Large intestine (tissue), 3 donors: ENCODE results near the gene ARHGAP25. TPM values are rescaled to one million over a fixed set of nuclear protein-coding genes. Genes with fewer than 3 reads are reported as not detected.

Experiments
- DNase-seq, 2 donors: peaks; one replicate each; pipeline versions ENCODE4 v3.0.0 to v3.0.0-alpha.2; 2013
- H3K27ac ChIP-seq: one replicate; pipeline ENCODE4 v1.5.1; 2013; ENCODE audit warnings: low read length
- H3K27me3 ChIP-seq: 2 replicates; pipeline ENCODE4 v1.6.1; 2013; ENCODE audit warnings: low read length; ENCODE audit not compliant: control insufficient read depth, insufficient read depth
- H3K36me3 ChIP-seq: 2 replicates; pipeline ENCODE4 v1.6.1; 2013; ENCODE audit warnings: low read length; ENCODE audit not compliant: control insufficient read depth, insufficient read depth
- H3K4me1 ChIP-seq: one replicate; pipeline ENCODE4 v1.6.1; 2013; ENCODE audit warnings: low read length; ENCODE audit not compliant: control insufficient read depth, insufficient read depth
- H3K4me3 ChIP-seq: one replicate; pipeline ENCODE4 v1.5.1; 2013; ENCODE audit warnings: low read length
- H3K9me3 ChIP-seq: one replicate; pipeline ENCODE4 v1.6.1; 2013; ENCODE audit warnings: mild to moderate bottlenecking, low read depth, low read length, moderate library complexity; ENCODE audit not compliant: control insufficient read depth
- WGBS: methylation state at CpG from one replicate; pipeline ENCODE4 v1.1.5; 2013; ENCODE audit warnings: low lambda C conversion rate; ENCODE audit not compliant: insufficient coverage; 5-methylcytosine and 5-hydroxymethylcytosine counted together
- polyA plus RNA-seq: library from polyadenylated mRNA; unstranded; fragments of 120-200 nt; gene quantifications from one replicate; pipeline ENCODE4 v1.2.1, GENCODE V29; 2013

The ARHGAP25 gene
- polyA plus RNA-seq, 1 donor, result 3.5 TPM

- Histone ChIP-seq H3K27me3 (no peaks in the 10 kb centered on the region), H3K4me1 (no peaks in the 10 kb centered on the region), H3K36me3 (no peaks in the 10 kb centered on the region), H3K4me3 (no peak overlapping the region), H3K9me3 (no peaks in the 10 kb centered on the region), H3K27ac (peak overlapping the region; percentile 11)
- WGBS, result no CpG with 5 or more reads among the region's 19 CpGs
- no peak for DNase-seq
Observed at GRCh38 chr2:68732036-68732932, 2.3 kb upstream of the ARHGAP25 start.

GRCh38 chr2:68733365-68733764 lies 1.2 kb upstream of the ARHGAP25 start:
- 100% methylated on average over 1 of the region's 4 CpGs for WGBS
- no peaks in the 10 kb centered on the region for H3K36me3 ChIP-seq
- no peak overlapping the region for H3K27ac ChIP-seq
- H3K27me3 ChIP-seq, result no peaks in the 10 kb centered on the region
- no peak for DNase-seq
- no peaks in the 10 kb centered on the region for H3K9me3 ChIP-seq
- no peaks in the 10 kb centered on the region for H3K4me1 ChIP-seq
- no peak overlapping the region for H3K4me3 ChIP-seq

DNA sequence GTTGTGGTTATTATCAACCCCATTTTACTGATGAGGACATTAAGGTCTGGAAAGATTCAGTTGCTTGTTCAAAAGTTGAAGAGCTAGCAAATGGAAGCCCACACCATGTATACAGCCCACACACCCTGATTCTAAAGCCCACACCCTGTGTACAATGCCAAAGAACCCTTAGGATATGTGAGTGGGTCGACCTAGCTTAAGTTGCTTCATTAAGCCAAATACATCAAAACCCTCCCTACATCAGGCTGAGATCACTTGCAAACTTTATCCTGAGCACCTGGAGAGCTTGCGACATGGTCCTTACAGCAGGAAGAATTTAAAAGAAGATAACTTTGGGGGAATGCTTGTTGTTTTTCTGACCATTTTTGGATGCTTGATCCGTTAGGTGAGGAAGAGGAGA lies 435 bp upstream of the ARHGAP25 start:
- Histone ChIP-seq H3K4me1 (no peaks in the 10 kb centered on the region), H3K36me3 (no peaks in the 10 kb centered on the region), H3K9me3 (no peaks in the 10 kb centered on the region), H3K4me3 (no peak overlapping the region), H3K27ac (no peak overlapping the region), H3K27me3 (no peaks in the 10 kb centered on the region)
- no CpG with 5 or more reads among the region's 3 CpGs for WGBS
- no peak for DNase-seq

DNA sequence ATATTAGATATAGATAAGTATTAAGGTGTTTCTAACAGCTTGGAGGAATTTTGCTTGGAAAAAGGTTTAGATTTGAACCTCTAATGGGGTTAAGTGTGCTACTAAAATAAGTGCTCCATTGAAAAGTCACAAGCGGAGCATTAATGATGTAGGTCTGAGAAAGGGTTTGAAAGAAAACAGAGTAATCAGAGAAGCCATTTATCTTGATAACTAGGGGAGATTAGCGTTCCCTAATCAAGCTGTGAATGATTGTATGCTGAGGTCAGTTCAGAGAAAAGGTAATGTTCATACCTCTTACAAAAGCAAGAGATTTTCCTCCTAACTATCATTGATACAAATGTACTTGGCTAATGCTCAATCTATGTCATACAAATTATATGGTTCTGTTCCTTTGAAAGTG lies 1.5 kb downstream of the ARHGAP25 start:
- no peaks in the 10 kb centered on the region for H3K27me3 ChIP-seq
- H3K36me3 ChIP-seq, result no peaks in the 10 kb centered on the region
- no peak for DNase-seq
- H3K27ac ChIP-seq, result no peak overlapping the region
- peaks cover 2% of the 10 kb centered on the region for H3K4me1 ChIP-seq
- no peaks in the 10 kb centered on the region for H3K9me3 ChIP-seq
- 20% methylated on average over 2 of the region's 2 CpGs for WGBS
- H3K4me3 ChIP-seq, result peak overlapping the region; percentile 19

DNA sequence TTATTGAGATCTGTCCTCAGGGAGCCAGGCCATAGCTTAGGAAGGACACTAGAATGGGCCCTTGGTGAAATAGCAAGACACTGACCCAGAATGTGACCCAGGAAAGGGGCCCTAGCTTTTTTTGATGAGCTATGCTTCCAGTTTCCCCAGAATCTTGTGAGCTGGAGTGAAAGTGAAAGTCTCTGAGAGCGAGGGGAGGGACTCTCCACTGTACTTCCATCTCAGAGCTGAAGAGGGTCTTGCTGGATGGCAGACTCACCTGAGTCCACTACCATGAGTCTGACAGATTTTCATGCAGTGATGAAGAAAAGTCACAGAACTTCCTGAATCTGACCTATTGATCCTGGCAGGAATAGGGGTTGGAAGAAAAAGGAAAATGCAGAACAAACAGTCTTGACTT lies 3.1 kb downstream of the ARHGAP25 start:
- peaks cover 2% of the 10 kb centered on the region for H3K4me1 ChIP-seq
- no peaks in the 10 kb centered on the region for H3K9me3 ChIP-seq
- no peak for DNase-seq
- no peaks in the 10 kb centered on the region for H3K36me3 ChIP-seq
- H3K4me3 ChIP-seq, result no peak overlapping the region
- no peak overlapping the region for H3K27ac ChIP-seq
- WGBS, result no CpG with 5 or more reads among the region's 1 CpG
- no peaks in the 10 kb centered on the region for H3K27me3 ChIP-seq

DNA sequence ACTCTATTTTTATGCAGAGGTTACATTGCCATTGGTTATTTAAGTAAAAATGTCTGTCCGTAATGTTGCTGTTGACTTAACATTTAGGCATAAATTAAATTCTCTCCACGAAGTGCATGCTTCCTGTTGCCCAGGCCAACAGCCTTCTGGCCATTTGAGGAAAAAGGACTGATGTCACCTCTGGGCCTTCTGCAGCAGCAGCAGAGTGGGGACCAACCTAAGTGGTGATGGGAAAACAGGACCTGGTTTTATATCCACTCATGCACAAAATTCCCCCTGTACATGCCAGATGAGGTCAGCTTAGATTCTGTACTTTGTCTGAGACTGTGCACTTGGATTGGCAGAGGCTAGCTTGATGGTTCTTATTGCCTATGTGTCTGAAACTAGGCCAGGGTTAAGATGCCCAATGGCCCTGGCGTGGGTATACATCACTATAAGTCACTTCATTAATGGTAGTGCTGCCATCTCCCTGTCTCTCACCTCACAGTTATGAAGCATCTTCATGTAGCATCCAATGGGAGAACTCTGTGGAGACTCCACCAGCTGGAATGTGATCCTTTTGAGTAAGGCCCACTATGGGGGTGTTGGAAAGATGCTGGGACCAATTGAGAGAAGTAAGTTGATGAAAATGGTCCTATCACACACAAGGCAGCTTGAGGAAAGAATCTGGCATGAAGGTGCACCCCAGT lies 4.4 kb downstream of the ARHGAP25 start:
- no peak overlapping the region for H3K4me3 ChIP-seq
- H3K36me3 ChIP-seq, result no peaks in the 10 kb centered on the region
- H3K9me3 ChIP-seq, result no peaks in the 10 kb centered on the region
- H3K4me1 ChIP-seq, result peaks cover 2% of the 10 kb centered on the region
- DNase-seq, result no peak
- H3K27me3 ChIP-seq, result no peaks in the 10 kb centered on the region
- WGBS, result no CpG with 5 or more reads among the region's 3 CpGs
- H3K27ac ChIP-seq, result no peak overlapping the region

GRCh38 chr2:68739595-68740399 lies 5.2 kb downstream of the ARHGAP25 start:
- no peak overlapping the region for H3K27ac ChIP-seq
- no peak overlapping the region for H3K4me3 ChIP-seq
- H3K4me1 ChIP-seq, result peaks cover 2% of the 10 kb centered on the region
- no peaks in the 10 kb centered on the region for H3K9me3 ChIP-seq
- no peak for DNase-seq
- H3K36me3 ChIP-seq, result no peaks in the 10 kb centered on the region
- H3K27me3 ChIP-seq, result no peaks in the 10 kb centered on the region
- no CpG with 5 or more reads among the region's 6 CpGs for WGBS

DNA sequence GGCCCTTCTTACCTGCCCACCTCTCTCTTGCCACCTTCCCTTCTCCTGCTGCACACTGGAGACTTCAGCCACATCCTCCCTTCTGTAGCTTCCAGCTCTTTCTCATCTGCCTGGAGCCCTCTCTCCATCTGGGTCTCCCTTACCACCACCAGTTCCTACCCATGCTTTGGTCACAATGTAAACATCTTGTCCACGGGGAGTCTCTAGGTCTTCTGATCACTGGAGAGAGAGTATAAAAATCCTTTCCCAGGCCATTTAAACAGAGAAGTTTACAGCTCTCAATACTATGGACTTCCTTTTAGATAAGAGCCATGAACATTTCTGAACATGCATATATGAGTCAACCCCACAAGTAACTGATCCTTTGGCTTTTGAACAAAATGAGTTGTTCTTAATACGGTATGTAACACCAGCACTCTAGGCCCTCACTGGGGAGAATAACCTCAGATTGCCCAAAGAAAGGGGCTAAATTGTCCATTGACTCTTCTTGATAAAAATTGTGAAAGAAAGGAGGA lies 5.8 kb downstream of the ARHGAP25 start:
- Histone ChIP-seq H3K4me3 (no peak overlapping the region), H3K4me1 (peaks cover 2% of the 10 kb centered on the region), H3K27ac (no peak overlapping the region), H3K27me3 (no peaks in the 10 kb centered on the region), H3K36me3 (no peaks in the 10 kb centered on the region), H3K9me3 (no peaks in the 10 kb centered on the region)
- 80% methylated on average over 1 of the region's 2 CpGs for WGBS
- DNase-seq, result no peak

DNA sequence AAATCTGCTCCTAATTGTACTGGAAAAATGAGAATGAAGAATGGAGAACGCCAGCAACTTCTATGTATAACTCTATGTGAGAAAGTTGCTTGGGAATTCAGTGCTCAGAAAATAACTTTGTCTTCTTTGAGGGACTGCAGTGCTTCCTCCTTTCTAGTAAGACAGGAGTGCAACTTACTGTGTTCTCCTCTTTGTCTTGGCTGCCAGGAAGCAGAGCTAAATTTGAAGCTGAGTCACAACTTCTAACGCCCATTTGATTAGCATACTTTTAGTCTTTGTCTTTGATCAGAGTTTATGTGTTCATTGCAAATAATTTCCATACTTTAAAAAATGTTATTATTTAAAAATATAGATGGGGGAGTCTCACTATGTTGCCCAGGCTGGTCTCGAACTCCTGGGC lies 6.6 kb downstream of the ARHGAP25 start:
- Histone ChIP-seq H3K27ac (no peak overlapping the region), H3K9me3 (no peaks in the 10 kb centered on the region), H3K27me3 (no peaks in the 10 kb centered on the region), H3K36me3 (no peaks in the 10 kb centered on the region), H3K4me1 (peaks cover 2% of the 10 kb centered on the region), H3K4me3 (no peak overlapping the region)
- no CpG with 5 or more reads among the region's 3 CpGs for WGBS
- DNase-seq, result no peak

GRCh38 chr2:68741805-68742306 lies 7.2 kb downstream of the ARHGAP25 start:
- no peak overlapping the region for H3K4me3 ChIP-seq
- no peaks in the 10 kb centered on the region for H3K36me3 ChIP-seq
- no peak for DNase-seq
- peaks cover 2% of the 10 kb centered on the region for H3K4me1 ChIP-seq
- no peak overlapping the region for H3K27ac ChIP-seq
- no peaks in the 10 kb centered on the region for H3K27me3 ChIP-seq
- no peaks in the 10 kb centered on the region for H3K9me3 ChIP-seq
- 100% methylated on average over 1 of the region's 5 CpGs for WGBS
